SU-DHL-6 (cell line): ENCODE data around the gene INPP4B.

Experiments
- H2AFZ ChIP-seq: fragments of 200-600 bp; sonication (generic); 2 replicates; pipeline ENCODE4 v1.6.1; 2014; ENCODE audit warnings: low read depth, mild to moderate bottlenecking, moderate library complexity, mixed read lengths, antibody characterized with exemption, low read length; ENCODE audit not compliant: severe bottlenecking
- H3F3A ChIP-seq: fragments of 200-600 bp; shearing (Covaris generic); 2 replicates; pipeline ENCODE4 v1.6.0; 2016; ENCODE audit warnings: antibody characterized with exemption, mild to moderate bottlenecking; ENCODE audit not compliant: insufficient read depth
- H3K27ac ChIP-seq: fragments of 200-600 bp; sonication (generic); 2 replicates; pipeline ENCODE4 v1.5.1; 2016; ENCODE audit warnings: low read depth, mild to moderate bottlenecking, low read length, moderate library complexity, mixed read lengths
- H3K27me3 ChIP-seq: fragments of 200-600 bp; sonication (generic), shearing (Covaris generic); 2 replicates; pipeline ENCODE4 v1.6.0; 2014; ENCODE audit warnings: mild to moderate bottlenecking, low read length
- H3K36me3 ChIP-seq: fragments of 200-600 bp; sonication (generic); 2 replicates; pipeline ENCODE4 v1.6.1; 2014; ENCODE audit warnings: mild to moderate bottlenecking, low read length, mixed read lengths
- H3K4me2 ChIP-seq: fragments of 300-600, 200-600 bp; shearing (Covaris generic), sonication (generic); 2 replicates; pipeline ENCODE4 v1.6.0; 2014; ENCODE audit warnings: low read length, low read depth, mild to moderate bottlenecking; ENCODE audit not compliant: poor library complexity, severe bottlenecking
- H3K4me3 ChIP-seq: fragments of 200-600 bp; sonication (generic); 2 replicates; pipeline ENCODE4 v1.5.1; 2014; ENCODE audit warnings: antibody characterized with exemption, low read length, mild to moderate bottlenecking, mixed read lengths; ENCODE audit not compliant: insufficient read depth, poor library complexity, severe bottlenecking
- H3K79me2 ChIP-seq: fragments of 200-600 bp; sonication (generic); 2 replicates; pipeline ENCODE4 v1.6.1; 2014; ENCODE audit warnings: mild to moderate bottlenecking, low read length, moderate library complexity; ENCODE audit not compliant: insufficient read depth
- H3K9ac ChIP-seq: fragments of 200-600 bp; sonication (generic); 2 replicates; pipeline ENCODE4 v1.7.0; 2014; ENCODE audit warnings: mild to moderate bottlenecking, low read length
- H3K9me2 ChIP-seq: fragments of 200-600 bp; sonication (generic); replicated peaks from 2 replicates; pipeline ENCODE4 v1.6.1; 2014; ENCODE audit warnings: low read length; ENCODE audit not compliant: insufficient read depth
- H3K9me3 ChIP-seq: fragments of 200-600 bp; sonication (generic); 2 replicates; pipeline ENCODE4 v1.6.1; 2014; ENCODE audit warnings: low read length, mixed read lengths; ENCODE audit not compliant: insufficient read depth
- H4K20me1 ChIP-seq: fragments of 200-600 bp; sonication (generic); 2 replicates; pipeline ENCODE4 v1.6.1; 2014; ENCODE audit warnings: low read depth, mild to moderate bottlenecking, antibody characterized with exemption, low read length, moderate library complexity, mixed read lengths
- EZH2phosphoT487 ChIP-seq: fragments of 200-600 bp; sonication (generic), shearing (Covaris generic); conservative IDR thresholded peaks from 2 replicates; pipeline ENCODE4 v1.6.1; 2018; ENCODE audit warnings: mild to moderate bottlenecking, antibody characterized with exemption, low read length, moderate library complexity, mixed read lengths
- TF ChIP-seq, protein P1 (sequence below): fragments of 200-600 bp; sonication (generic); IDR thresholded peaks from one replicate; pipeline ENCODE4 v1.5.1; 2017; ENCODE audit warnings: antibody characterized with exemption, mild to moderate bottlenecking, low read length, moderate library complexity; ENCODE audit not compliant: insufficient read depth, poor library complexity, severe bottlenecking

The INPP4B gene

DNA sequence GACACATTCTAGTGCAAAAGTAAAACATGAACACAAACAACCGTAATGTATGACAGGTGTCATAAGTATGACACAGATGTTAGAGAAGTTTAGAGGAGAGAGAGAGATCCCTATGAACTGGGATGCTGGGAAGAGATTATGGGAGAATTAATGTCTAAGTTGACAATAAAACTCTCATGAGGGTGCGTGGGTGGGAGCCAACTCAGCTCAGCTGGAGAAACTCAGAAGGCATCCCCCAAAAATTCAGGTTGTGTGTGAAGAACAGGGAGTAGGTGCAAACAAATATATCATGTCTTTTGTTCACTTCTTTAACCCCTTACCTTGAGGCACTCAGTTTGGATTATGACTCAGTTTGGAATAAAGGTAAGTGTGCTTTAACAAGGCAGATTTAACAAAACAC is 484.1 kb downstream of the INPP4B start:
- Histone ChIP-seq H4K20me1 (no peaks in the 10 kb centered on the region), H2AFZ (no peak overlapping the region), H3K9ac (no peak overlapping the region), H3K9me2 (no peaks in the 10 kb centered on the region), H3K4me2 (no peak overlapping the region), H3K9me3 (no peaks in the 10 kb centered on the region), H3K79me2 (no peaks in the 10 kb centered on the region), H3K27ac (no peak overlapping the region), H3K4me3 (no peak overlapping the region), H3K36me3 (no peaks in the 10 kb centered on the region), H3F3A (no peaks in the 10 kb centered on the region), H3K27me3 (no peaks in the 10 kb centered on the region)
- TF ChIP-seq, protein P1, sequence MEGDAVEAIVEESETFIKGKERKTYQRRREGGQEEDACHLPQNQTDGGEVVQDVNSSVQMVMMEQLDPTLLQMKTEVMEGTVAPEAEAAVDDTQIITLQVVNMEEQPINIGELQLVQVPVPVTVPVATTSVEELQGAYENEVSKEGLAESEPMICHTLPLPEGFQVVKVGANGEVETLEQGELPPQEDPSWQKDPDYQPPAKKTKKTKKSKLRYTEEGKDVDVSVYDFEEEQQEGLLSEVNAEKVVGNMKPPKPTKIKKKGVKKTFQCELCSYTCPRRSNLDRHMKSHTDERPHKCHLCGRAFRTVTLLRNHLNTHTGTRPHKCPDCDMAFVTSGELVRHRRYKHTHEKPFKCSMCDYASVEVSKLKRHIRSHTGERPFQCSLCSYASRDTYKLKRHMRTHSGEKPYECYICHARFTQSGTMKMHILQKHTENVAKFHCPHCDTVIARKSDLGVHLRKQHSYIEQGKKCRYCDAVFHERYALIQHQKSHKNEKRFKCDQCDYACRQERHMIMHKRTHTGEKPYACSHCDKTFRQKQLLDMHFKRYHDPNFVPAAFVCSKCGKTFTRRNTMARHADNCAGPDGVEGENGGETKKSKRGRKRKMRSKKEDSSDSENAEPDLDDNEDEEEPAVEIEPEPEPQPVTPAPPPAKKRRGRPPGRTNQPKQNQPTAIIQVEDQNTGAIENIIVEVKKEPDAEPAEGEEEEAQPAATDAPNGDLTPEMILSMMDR: no peak
- no peak for TF ChIP-seq EZH2phosphoT487

DNA sequence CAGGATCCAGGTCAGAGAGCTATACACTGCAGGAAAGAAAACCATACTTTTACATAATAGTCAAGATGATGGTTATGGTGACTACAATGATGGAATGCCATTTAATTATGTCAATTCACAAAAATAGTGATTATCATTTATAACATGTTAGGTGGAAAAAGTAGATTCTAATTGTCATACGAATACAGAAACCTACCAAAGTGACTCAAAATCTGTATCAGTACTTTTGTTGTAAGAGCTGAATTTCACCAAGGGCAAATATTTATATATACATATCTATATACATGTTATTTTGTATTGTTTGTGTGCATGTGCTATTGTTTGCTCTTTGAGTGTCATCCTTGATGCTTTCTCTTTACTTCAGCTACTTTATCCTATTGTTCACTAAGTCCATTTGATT is 485.4 kb downstream of the INPP4B start:
- no peak overlapping the region for H3K9ac ChIP-seq
- no peak overlapping the region for H2AFZ ChIP-seq
- no peak overlapping the region for H3K4me2 ChIP-seq
- no peaks in the 10 kb centered on the region for H3K27me3 ChIP-seq
- no peaks in the 10 kb centered on the region for H3K79me2 ChIP-seq
- no peaks in the 10 kb centered on the region for H3F3A ChIP-seq
- no peak for TF ChIP-seq EZH2phosphoT487
- TF ChIP-seq, protein P1: no peak
- no peak overlapping the region for H3K27ac ChIP-seq
- no peaks in the 10 kb centered on the region for H3K36me3 ChIP-seq
- no peak overlapping the region for H3K4me3 ChIP-seq
- H3K9me2 ChIP-seq: no peaks in the 10 kb centered on the region
- no peaks in the 10 kb centered on the region for H4K20me1 ChIP-seq
- H3K9me3 ChIP-seq: no peaks in the 10 kb centered on the region

DNA sequence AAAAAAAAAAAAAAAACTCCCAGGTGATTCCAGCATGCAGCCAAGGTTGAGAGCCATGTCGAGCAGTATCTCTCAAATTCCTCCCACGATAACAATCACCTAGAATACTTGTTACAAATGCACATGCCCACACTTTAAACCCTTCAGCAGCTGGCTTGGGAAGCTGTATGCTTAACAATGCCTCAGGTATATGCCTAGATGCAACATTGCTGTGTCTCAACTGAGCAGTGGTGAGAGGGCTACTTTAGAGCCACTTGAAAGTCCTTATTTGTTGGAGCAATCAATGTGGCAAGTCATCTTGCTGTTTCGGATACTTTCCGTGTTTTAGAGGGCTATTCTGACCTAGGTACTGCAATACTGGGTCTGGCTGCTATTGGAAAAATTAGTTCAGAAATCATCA is 487.4 kb downstream of the INPP4B start:
- H4K20me1 ChIP-seq: no peaks in the 10 kb centered on the region
- H3K9ac ChIP-seq: no peak overlapping the region
- no peaks in the 10 kb centered on the region for H3K79me2 ChIP-seq
- no peak overlapping the region for H3K4me2 ChIP-seq
- H3K27ac ChIP-seq: no peak overlapping the region
- TF ChIP-seq, protein P1: no peak
- TF ChIP-seq EZH2phosphoT487: no peak
- no peaks in the 10 kb centered on the region for H3K36me3 ChIP-seq
- no peak overlapping the region for H3K4me3 ChIP-seq
- H3K9me3 ChIP-seq: no peaks in the 10 kb centered on the region
- H3K9me2 ChIP-seq: no peaks in the 10 kb centered on the region
- no peaks in the 10 kb centered on the region for H3K27me3 ChIP-seq
- H3F3A ChIP-seq: no peaks in the 10 kb centered on the region
- H2AFZ ChIP-seq: no peak overlapping the region
